Sigmoid colon (tissue), 4 donors: ENCODE measurements around the gene GFRA3.

Source experiments
- EP300 ChIP-seq, 4 donors: sonication (generic); formaldehyde crosslinking; IDR thresholded peaks; one replicate each; pipeline ENCODE4 v1.6.1; 2017; ENCODE audit warnings: antibody characterized with exemption in 4 of 4
- POLR2A ChIP-seq, 2 donors: fragments of 450-650 bp; IDR thresholded peaks; one replicate each; pipeline ENCODE4 v1.6.1; 2016; ENCODE audit warnings: antibody characterized with exemption in 2 of 2, mild to moderate bottlenecking in 2 of 2, moderate library complexity in 2 of 2
- POLR2AphosphoS5 ChIP-seq, 4 donors: sonication (generic); formaldehyde crosslinking; IDR thresholded peaks; one replicate each; pipeline ENCODE4 v1.6.1; 2017; ENCODE audit warnings: antibody characterized with exemption in 4 of 4
- TF ChIP-seq, protein P1 (sequence below), 4 experiments: fragments of 450-650 bp in 3 of 4; fragments of 200-600 bp in 1 of 4; IDR thresholded peaks; one replicate each; pipeline ENCODE4 v1.5.1; 2016 to 2019; ENCODE audit warnings: antibody characterized with exemption in 4 of 4, mild to moderate bottlenecking in 3 of 4, moderate library complexity in 2 of 4

DNA sequence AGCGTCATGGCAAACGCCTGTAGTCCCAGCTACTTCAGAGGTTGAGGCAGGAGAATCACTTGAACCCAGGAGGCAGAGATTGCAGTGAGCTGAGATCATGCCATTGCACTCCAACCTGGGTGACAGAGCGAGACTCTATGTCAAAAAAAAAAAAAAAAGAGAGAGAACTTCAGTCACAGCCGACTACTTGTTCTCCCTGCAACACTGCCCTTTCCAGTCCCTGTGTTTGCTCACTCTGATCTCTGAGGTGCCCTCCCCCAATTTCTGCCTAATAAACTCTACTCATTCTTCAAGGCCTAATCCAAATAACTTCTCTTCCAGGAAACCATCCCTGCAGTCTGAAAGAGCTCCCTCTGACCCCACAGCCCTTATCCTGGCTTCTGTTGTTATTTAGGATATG, 28.1 kb downstream of the GFRA3 start:
- TF ChIP-seq, protein P1, sequence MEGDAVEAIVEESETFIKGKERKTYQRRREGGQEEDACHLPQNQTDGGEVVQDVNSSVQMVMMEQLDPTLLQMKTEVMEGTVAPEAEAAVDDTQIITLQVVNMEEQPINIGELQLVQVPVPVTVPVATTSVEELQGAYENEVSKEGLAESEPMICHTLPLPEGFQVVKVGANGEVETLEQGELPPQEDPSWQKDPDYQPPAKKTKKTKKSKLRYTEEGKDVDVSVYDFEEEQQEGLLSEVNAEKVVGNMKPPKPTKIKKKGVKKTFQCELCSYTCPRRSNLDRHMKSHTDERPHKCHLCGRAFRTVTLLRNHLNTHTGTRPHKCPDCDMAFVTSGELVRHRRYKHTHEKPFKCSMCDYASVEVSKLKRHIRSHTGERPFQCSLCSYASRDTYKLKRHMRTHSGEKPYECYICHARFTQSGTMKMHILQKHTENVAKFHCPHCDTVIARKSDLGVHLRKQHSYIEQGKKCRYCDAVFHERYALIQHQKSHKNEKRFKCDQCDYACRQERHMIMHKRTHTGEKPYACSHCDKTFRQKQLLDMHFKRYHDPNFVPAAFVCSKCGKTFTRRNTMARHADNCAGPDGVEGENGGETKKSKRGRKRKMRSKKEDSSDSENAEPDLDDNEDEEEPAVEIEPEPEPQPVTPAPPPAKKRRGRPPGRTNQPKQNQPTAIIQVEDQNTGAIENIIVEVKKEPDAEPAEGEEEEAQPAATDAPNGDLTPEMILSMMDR (IDR thresholded peaks at IDR 0.05): no peak
- no peak for TF ChIP-seq POLR2A (IDR thresholded peaks at IDR 0.05)
- no peak for TF ChIP-seq POLR2AphosphoS5 (IDR thresholded peaks at IDR 0.05)
- TF ChIP-seq EP300 (IDR thresholded peaks at IDR 0.05): no peak
